SK-N-SH treated with all-trans-retinoic acid at 6 μM for 48 hours (cell line): ENCODE data around the gene ANK2.

Source experiments
- ATAC-seq: fragments of 200-7000 bp; cut with Tn5 transposase; 3 replicates; pipeline ENCODE4 v1.9.1; 2020; ENCODE audit warnings: mild to moderate bottlenecking, moderate library complexity
- BACH2 ChIP-seq: fragments of 250-450 bp; sonication (Bioruptor Pico); IDR thresholded peaks from 2 replicates; pipeline ENCODE4 v1.9.0; 2021; ENCODE audit warnings: mild to moderate bottlenecking, borderline replicate concordance
- CSRNP3 ChIP-seq: fragments of 250-450 bp; sonication (Bioruptor Pico); IDR thresholded peaks from 2 replicates; pipeline ENCODE4 v1.5.1; 2021; ENCODE audit warnings: mild to moderate bottlenecking, moderate library complexity
- GLIS3 ChIP-seq: fragments of 250-450 bp; sonication (Bioruptor Pico); IDR thresholded peaks from 2 replicates; pipeline ENCODE4 v1.5.0; 2020; ENCODE audit warnings: mild to moderate bottlenecking, moderate library complexity
- PPARA ChIP-seq: fragments of 250-450 bp; sonication (Bioruptor Pico); IDR thresholded peaks from 2 replicates; pipeline ENCODE4 v1.5.0; 2020; ENCODE audit warnings: mild to moderate bottlenecking, borderline replicate concordance
- RARB ChIP-seq: fragments of 250-450 bp; sonication (Bioruptor Pico); IDR thresholded peaks from 2 replicates; pipeline ENCODE4 v1.8.0; 2021; ENCODE audit warnings: mild to moderate bottlenecking, moderate library complexity
- SNAI2 ChIP-seq: fragments of 250-450 bp; sonication (Bioruptor Pico); IDR thresholded peaks from 2 replicates; pipeline ENCODE4 v1.5.0; 2020; ENCODE audit warnings: mild to moderate bottlenecking, moderate library complexity
- TOX ChIP-seq: fragments of 250-450 bp; sonication (Bioruptor Pico); IDR thresholded peaks from 2 replicates; pipeline ENCODE4 v1.8.0; 2021; ENCODE audit warnings: mild to moderate bottlenecking, moderate library complexity, borderline replicate concordance
- ZC3H10 ChIP-seq: fragments of 250-450 bp; sonication (Bioruptor Pico); IDR thresholded peaks from 2 replicates; pipeline ENCODE4 v1.5.1; 2021; ENCODE audit warnings: mild to moderate bottlenecking, moderate library complexity
- ZFP3 ChIP-seq: fragments of 250-450 bp; sonication (Bioruptor Pico); IDR thresholded peaks from 2 replicates; pipeline ENCODE4 v1.5.0; 2020; ENCODE audit warnings: mild to moderate bottlenecking, moderate library complexity
- ZFP30 ChIP-seq: fragments of 450-650 bp; formaldehyde crosslinking; IDR thresholded peaks from 2 replicates; pipeline ENCODE4 v1.5.0; 2022; ENCODE audit warnings: mild to moderate bottlenecking, moderate library complexity
- ZNF565 ChIP-seq: fragments of 450-650 bp; formaldehyde crosslinking; conservative IDR thresholded peaks from 2 replicates; pipeline ENCODE4 v1.5.0; 2020; ENCODE audit warnings: low read depth, mild to moderate bottlenecking, moderate library complexity
- ZNF70 ChIP-seq: fragments of 450-650 bp; formaldehyde crosslinking; IDR thresholded peaks from 2 replicates; pipeline ENCODE4 v1.5.0; 2020; ENCODE audit warnings: mild to moderate bottlenecking, moderate library complexity
- ZNF8 ChIP-seq: fragments of 450-650 bp; formaldehyde crosslinking; IDR thresholded peaks from 2 replicates; pipeline ENCODE4 v1.5.0; 2020; ENCODE audit warnings: mild to moderate bottlenecking, moderate library complexity
- TF ChIP-seq, protein P1 (sequence below): fragments of 250-450 bp; sonication (Bioruptor Pico); IDR thresholded peaks from 2 replicates; pipeline ENCODE4 v1.5.0; 2020; ENCODE audit warnings: mild to moderate bottlenecking, moderate library complexity
- TF ChIP-seq, protein P2 (sequence below): fragments of 250-450 bp; sonication (Bioruptor Pico); IDR thresholded peaks from 2 replicates; pipeline ENCODE4 v1.5.1; 2020; ENCODE audit warnings: low read depth, mild to moderate bottlenecking, moderate library complexity
- TF ChIP-seq, protein P3 (sequence below): fragments of 250-450 bp; sonication (Bioruptor Pico); IDR thresholded peaks from 2 replicates; pipeline ENCODE4 v1.8.0; 2021; ENCODE audit warnings: low read depth, mild to moderate bottlenecking, moderate library complexity, borderline replicate concordance

Gene ANK2

GRCh38 chr4:113071274-113071673, 21.8 kb downstream of the ANK2 start (continued):
- TF ChIP-seq, protein P1, sequence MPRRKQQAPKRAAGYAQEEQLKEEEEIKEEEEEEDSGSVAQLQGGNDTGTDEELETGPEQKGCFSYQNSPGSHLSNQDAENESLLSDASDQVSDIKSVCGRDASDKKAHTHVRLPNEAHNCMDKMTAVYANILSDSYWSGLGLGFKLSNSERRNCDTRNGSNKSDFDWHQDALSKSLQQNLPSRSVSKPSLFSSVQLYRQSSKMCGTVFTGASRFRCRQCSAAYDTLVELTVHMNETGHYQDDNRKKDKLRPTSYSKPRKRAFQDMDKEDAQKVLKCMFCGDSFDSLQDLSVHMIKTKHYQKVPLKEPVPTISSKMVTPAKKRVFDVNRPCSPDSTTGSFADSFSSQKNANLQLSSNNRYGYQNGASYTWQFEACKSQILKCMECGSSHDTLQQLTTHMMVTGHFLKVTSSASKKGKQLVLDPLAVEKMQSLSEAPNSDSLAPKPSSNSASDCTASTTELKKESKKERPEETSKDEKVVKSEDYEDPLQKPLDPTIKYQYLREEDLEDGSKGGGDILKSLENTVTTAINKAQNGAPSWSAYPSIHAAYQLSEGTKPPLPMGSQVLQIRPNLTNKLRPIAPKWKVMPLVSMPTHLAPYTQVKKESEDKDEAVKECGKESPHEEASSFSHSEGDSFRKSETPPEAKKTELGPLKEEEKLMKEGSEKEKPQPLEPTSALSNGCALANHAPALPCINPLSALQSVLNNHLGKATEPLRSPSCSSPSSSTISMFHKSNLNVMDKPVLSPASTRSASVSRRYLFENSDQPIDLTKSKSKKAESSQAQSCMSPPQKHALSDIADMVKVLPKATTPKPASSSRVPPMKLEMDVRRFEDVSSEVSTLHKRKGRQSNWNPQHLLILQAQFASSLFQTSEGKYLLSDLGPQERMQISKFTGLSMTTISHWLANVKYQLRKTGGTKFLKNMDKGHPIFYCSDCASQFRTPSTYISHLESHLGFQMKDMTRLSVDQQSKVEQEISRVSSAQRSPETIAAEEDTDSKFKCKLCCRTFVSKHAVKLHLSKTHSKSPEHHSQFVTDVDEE (CRISPR knock-in tag), result no peak
- TF ChIP-seq CSRNP3 (CRISPR knock-in tag) (no peak), ZNF8 (CRISPR knock-in tag) (no peak)

DNA sequence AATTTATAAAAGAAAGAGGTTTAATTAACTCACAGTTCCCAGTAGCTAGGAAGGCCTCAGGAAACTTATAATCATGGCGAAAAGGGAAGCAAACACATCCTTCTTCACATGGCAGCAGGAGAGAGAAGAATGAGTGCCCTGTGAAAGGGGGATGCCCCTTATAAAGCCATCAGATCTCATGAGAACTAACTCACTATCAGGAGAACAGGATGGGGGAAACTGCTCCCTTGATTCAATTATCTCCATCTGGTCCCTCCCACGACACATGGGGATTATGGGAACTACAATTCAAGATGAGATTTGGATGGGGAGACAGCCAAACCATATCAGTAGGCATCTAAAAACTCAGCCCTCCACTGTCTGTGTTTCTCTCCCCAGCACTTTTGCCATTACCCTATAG, 22.4 kb downstream of the ANK2 start:
- ATAC-seq, result no peak
- TF ChIP-seq, protein P1 (CRISPR knock-in tag), result no peak
- TF ChIP-seq ZC3H10 (no peak), CSRNP3 (CRISPR knock-in tag) (no peak), RARB (CRISPR knock-in tag) (no peak), TOX (CRISPR knock-in tag) (no peak), SNAI2 (no peak)
- TF ChIP-seq, protein P2, sequence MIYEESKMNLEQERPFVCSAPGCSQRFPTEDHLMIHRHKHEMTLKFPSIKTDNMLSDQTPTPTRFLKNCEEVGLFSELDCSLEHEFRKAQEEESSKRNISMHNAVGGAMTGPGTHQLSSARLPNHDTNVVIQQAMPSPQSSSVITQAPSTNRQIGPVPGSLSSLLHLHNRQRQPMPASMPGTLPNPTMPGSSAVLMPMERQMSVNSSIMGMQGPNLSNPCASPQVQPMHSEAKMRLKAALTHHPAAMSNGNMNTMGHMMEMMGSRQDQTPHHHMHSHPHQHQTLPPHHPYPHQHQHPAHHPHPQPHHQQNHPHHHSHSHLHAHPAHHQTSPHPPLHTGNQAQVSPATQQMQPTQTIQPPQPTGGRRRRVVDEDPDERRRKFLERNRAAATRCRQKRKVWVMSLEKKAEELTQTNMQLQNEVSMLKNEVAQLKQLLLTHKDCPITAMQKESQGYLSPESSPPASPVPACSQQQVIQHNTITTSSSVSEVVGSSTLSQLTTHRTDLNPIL (CRISPR knock-in tag), result no peak

GRCh38 chr4:113073451-113074005, 24.1 kb downstream of the ANK2 start:
- ATAC-seq, result no peak
- TF ChIP-seq, protein P3, sequence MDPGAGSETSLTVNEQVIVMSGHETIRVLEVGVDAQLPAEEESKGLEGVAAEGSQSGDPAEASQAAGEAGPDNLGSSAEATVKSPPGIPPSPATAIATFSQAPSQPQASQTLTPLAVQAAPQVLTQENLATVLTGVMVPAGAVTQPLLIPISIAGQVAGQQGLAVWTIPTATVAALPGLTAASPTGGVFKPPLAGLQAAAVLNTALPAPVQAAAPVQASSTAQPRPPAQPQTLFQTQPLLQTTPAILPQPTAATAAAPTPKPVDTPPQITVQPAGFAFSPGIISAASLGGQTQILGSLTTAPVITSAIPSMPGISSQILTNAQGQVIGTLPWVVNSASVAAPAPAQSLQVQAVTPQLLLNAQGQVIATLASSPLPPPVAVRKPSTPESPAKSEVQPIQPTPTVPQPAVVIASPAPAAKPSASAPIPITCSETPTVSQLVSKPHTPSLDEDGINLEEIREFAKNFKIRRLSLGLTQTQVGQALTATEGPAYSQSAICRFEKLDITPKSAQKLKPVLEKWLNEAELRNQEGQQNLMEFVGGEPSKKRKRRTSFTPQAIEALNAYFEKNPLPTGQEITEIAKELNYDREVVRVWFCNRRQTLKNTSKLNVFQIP, result no peak

DNA sequence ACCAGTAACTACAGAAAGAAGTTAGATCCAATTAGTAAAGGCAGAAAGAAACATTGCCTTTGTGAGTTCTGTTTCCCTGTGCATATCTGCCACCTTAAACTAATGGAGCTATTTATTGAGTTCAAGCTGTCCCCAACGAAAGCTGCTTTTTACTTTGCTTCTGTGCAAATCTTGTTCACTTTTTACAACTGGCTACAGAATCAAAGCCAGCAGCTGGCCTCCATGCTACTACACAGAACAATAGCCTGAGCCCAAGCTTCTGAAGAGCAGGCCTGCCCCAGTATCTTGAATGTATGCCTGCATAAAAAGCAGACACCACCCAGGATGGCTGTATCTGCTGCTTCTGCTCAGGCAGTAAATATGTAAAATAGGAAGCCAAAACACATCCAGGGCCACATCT, 28.1 kb downstream of the ANK2 start:
- TF ChIP-seq ZNF70 (CRISPR knock-in tag) (no peak), ZFP30 (CRISPR knock-in tag) (no peak), ZNF565 (no peak), BACH2 (CRISPR knock-in tag) (no peak), GLIS3 (CRISPR knock-in tag) (no peak), ZFP3 (no peak), SNAI2 (no peak), PPARA (CRISPR knock-in tag) (no peak), RARB (CRISPR knock-in tag) (no peak)
- no peak; the same call in 2 of the 3 replicates for ATAC-seq
